NCI-H748 (cell line): ENCODE data around the gene PPM1M.
A peak's percentile ranks its signal among the peaks of the same experiment; 100 is the strongest.
"Not testable (repeated sequence)": the region's sequence is repeated elsewhere in the genome, so short reads cannot be mapped to it uniquely, and the experiment has no call there.

Experiments
- DNase-seq: peaks from one replicate; lab custom pipeline; 2025; ENCODE audit not compliant: unreplicated experiment; lab: John Stamatoyannopoulos, UW

PPM1M gene

GRCh38 chr3:52274781-52275180, 29.2 kb downstream of the PPM1M start:
- DNase-seq, result not testable (repeated sequence)

- peak; percentile 52 for DNase-seq
Measured at GRCh38 chr3:52277071-52277964, 31.8 kb downstream of the PPM1M start.

- DNase-seq, result peak; percentile 64
Measured at GRCh38 chr3:52277972-52278509, 32.5 kb downstream of the PPM1M start.

- peak; percentile 90 for DNase-seq
Measured at GRCh38 chr3:52278510-52279069, 33.0 kb downstream of the PPM1M start, which contains the start of gene WDR82. Gene WDR82 (minus strand): TSS chr3:52278649. CDS start chr3:52278361, 288 bp downstream.

- DNase-seq, result no peak
Measured at GRCh38 chr3:52279596-52279995, 34.0 kb downstream of the PPM1M start.

- DNase-seq, result peak; percentile 78
Measured at GRCh38 chr3:52280050-52280461, 34.5 kb downstream of the PPM1M start.

GRCh38 chr3:52281981-52282801, 36.6 kb downstream of the PPM1M start:
- DNase-seq, result no peak

- DNase-seq, result no peak
Measured at GRCh38 chr3:52283306-52283705, 37.7 kb downstream of the PPM1M start.

- DNase-seq, result not testable (repeated sequence)
Measured at GRCh38 chr3:52284051-52284450, 38.5 kb downstream of the PPM1M start.

GRCh38 chr3:52286777-52287110, 41.2 kb downstream of the PPM1M start:
- no peak for DNase-seq

- no peak for DNase-seq
Measured at GRCh38 chr3:52288674-52289073, 43.1 kb downstream of the PPM1M start.

GRCh38 chr3:52289338-52289746, 43.8 kb downstream of the PPM1M start:
- DNase-seq, result no peak

- DNase-seq, result no peak
Measured at GRCh38 chr3:52289747-52290595, 44.4 kb downstream of the PPM1M start.

GRCh38 chr3:52290596-52291507, 45.3 kb downstream of the PPM1M start:
- DNase-seq, result no peak

GRCh38 chr3:52291508-52292181, 46.1 kb downstream of the PPM1M start:
- DNase-seq, result peak; percentile 41

GRCh38 chr3:52292247-52293065, 46.9 kb downstream of the PPM1M start:
- DNase-seq, result no peak

GRCh38 chr3:52293491-52294319, 48.1 kb downstream of the PPM1M start:
- DNase-seq, result no peak
